CD4-positive, alpha-beta memory T cell (primary cell): ENCODE data around the gene DLK1. TPM values are rescaled to one million over a fixed set of nuclear protein-coding genes. Genes with fewer than 3 reads are reported as not detected.

Experiments used
- CTCF ChIA-PET: fragments of 350-600 bp; sonication (Branson Sonifier 250); formaldehyde crosslinking; loops from one replicate; lab custom pipeline; 2021; ENCODE audit warnings: inconsistent platforms; ENCODE audit not compliant: partially characterized antibody; lab: Charles Lee
- POLR2A ChIA-PET: fragments of 350-600 bp; sonication (Branson Sonifier 250); formaldehyde crosslinking; loops from one replicate; lab custom pipeline; 2021; ENCODE audit not compliant: partially characterized antibody; lab: Charles Lee
- DNase-seq, 5 donors: peaks; one replicate each; pipeline versions ENCODE4 v3.0.0 to v3.0.0-alpha.2; 2020 to 2022; ENCODE audit warnings: mixed read lengths in 1 of 5
- H3K27ac ChIP-seq: one replicate; pipeline ENCODE4 v1.7.0; 2013; ENCODE audit warnings: low read depth, low read length
- H3K27me3 ChIP-seq: 2 replicates; pipeline ENCODE4 v1.7.0; 2013; ENCODE audit warnings: mild to moderate bottlenecking, low read length, moderate library complexity; ENCODE audit not compliant: insufficient read depth
- H3K36me3 ChIP-seq: 2 replicates; pipeline ENCODE4 v1.7.0; 2013; ENCODE audit warnings: mild to moderate bottlenecking, low read length, moderate library complexity; ENCODE audit not compliant: insufficient read depth
- H3K4me1 ChIP-seq: 2 replicates; pipeline ENCODE4 v1.7.0; 2013; ENCODE audit warnings: mild to moderate bottlenecking, low read length, moderate library complexity; ENCODE audit not compliant: insufficient read depth
- H3K4me3 ChIP-seq, 2 donors: one replicate each; pipeline ENCODE4 v1.7.0; 2013; ENCODE audit warnings: low read length in 2 of 2, mild to moderate bottlenecking in 1 of 2
- H3K9me3 ChIP-seq, 2 donors: one replicate each; pipeline ENCODE4 v1.7.0; 2013; ENCODE audit warnings: low read length in 2 of 2, control low read depth in 1 of 2; ENCODE audit not compliant: control insufficient read depth in 1 of 2
- H3K27ac Mint-ChIP-seq, 7 donors: one replicate each; pipeline ENCODE4 v1.8.0; 2020 to 2021; ENCODE audit warnings: mixed read lengths in 7 of 7, mild to moderate bottlenecking in 6 of 7, inconsistent platforms in 3 of 7, moderate library complexity in 3 of 7
- H3K27me3 Mint-ChIP-seq, 2 donors: one replicate each; pipeline ENCODE4 v1.8.0; 2020 to 2021; ENCODE audit warnings: mixed read lengths in 2 of 2
- H3K36me3 Mint-ChIP-seq, 2 donors: one replicate each; pipeline ENCODE4 v1.8.0; 2020 to 2021; ENCODE audit warnings: mixed read lengths in 2 of 2, inconsistent platforms in 1 of 2, mild to moderate bottlenecking in 1 of 2
- H3K4me1 Mint-ChIP-seq, 4 donors: one replicate each; pipeline ENCODE4 v1.8.0; 2020 to 2021; ENCODE audit warnings: mixed read lengths in 4 of 4, mild to moderate bottlenecking in 1 of 4
- H3K4me3 Mint-ChIP-seq, 8 donors: one replicate each; pipeline ENCODE4 v1.8.0; 2020 to 2021; ENCODE audit warnings: mixed read lengths in 8 of 8, mild to moderate bottlenecking in 7 of 8, moderate library complexity in 6 of 8, inconsistent platforms in 3 of 8
- H3K9me3 Mint-ChIP-seq, 8 donors: one replicate each; pipeline ENCODE4 v1.8.0; 2020 to 2021; ENCODE audit warnings: mixed read lengths in 8 of 8, mild to moderate bottlenecking in 5 of 8, inconsistent platforms in 3 of 8, moderate library complexity in 1 of 8
- intact Hi-C: fragments of 100-400 bp; cut with micrococcal nuclease; formaldehyde crosslinking; loops from one replicate; pipeline ENCODE4 v1.15.1; 2023
- polyA plus RNA-seq, 2 donors: library from polyadenylated mRNA; unstranded; fragments of 300-500 nt; fragmentation: Illumina TruSeq; gene quantifications; one replicate each; pipeline ENCODE4 v1.2.3, GENCODE V29; 2021
- total RNA-seq, 2 experiments: library from RNA; stranded (reverse); gene quantifications; one replicate each; pipeline ENCODE4 v1.2.3, GENCODE V29; 2021

Gene DLK1
- total and polyA plus RNA-seq, 4 experiments from 2014 or later, result not detected

DNA sequence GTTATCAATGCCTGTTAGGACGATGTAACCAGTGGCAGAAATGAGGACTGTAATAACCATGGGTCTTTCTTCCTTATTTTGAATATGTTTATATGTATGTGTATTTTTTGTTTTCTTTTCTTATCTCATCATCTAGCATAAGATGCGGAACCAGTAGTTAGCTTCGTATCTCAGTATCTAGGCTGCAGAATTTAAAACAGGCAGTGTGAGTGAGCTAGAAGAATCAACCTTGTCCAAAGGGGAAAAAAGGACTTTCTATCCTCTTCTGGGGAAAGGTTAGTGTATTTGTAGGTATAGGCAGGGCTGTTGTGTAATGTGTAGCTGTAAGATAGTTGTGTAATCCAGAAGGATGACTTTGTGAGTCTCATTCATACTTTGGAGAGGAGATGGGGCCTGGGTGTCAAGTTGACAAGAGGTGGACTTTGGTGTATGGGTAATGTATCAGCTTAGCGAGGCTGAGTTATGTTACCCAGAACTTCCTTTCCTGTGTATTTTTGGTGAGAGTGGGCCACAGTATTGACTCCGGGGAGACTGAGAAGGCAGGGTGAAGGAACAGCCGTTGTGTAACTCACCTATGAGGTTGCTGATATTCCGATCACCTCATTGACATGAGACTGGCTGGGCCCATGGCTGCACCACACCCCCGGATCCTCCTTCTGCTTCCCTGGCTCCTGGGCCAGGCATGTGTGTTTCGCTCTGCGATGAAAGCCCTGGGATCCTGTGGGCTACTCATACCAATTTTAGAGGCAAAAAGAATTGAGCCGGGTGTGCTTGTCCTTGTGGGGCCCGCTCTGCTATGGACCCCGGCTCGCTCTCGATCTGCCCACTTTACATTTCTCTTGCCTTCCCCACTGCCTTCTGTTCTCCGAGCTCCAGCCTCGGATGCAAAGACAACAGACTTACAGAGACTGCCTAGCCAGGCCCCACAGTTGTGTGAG lies 24.3 kb downstream of the DLK1 start:
- Mint-ChIP-seq H3K9me3 (no peaks in the 10 kb centered on the region), H3K4me3 (no peak overlapping the region), H3K4me1 (no peaks in the 10 kb centered on the region), H3K36me3 (no peaks in the 10 kb centered on the region), H3K27ac (no peak overlapping the region), H3K27me3 (peaks cover 13 to 24% of the 10 kb centered on the region in 2 donors)
- no peaks in the 10 kb centered on the region for H3K4me1 ChIP-seq
- no peak for DNase-seq
- H3K9me3 ChIP-seq, result no peaks in the 10 kb centered on the region
- POLR2A ChIA-PET, result no interaction called here
- H3K27me3 ChIP-seq, result no peaks in the 10 kb centered on the region
- no peak overlapping the region for H3K27ac ChIP-seq
- H3K36me3 ChIP-seq, result no peaks in the 10 kb centered on the region
- intact Hi-C loops, result no loop called here
- CTCF ChIA-PET, result no interaction called here
- H3K4me3 ChIP-seq, result no peak overlapping the region

- Histone ChIP-seq H3K4me1 (no peaks in the 10 kb centered on the region), H3K36me3 (no peaks in the 10 kb centered on the region), H3K27me3 (no peaks in the 10 kb centered on the region), H3K9me3 (no peaks in the 10 kb centered on the region), H3K4me3 (no peak overlapping the region), H3K27ac (no peak overlapping the region)
- no peak overlapping the region for H3K27ac Mint-ChIP-seq
- no peaks in the 10 kb centered on the region for H3K4me1 Mint-ChIP-seq
- intact Hi-C loops, result no loop called here
- CTCF ChIA-PET, result no interaction called here
- H3K36me3 Mint-ChIP-seq, result no peaks in the 10 kb centered on the region
- POLR2A ChIA-PET, result no interaction called here
- H3K9me3 Mint-ChIP-seq, result no peaks in the 10 kb centered on the region
- H3K27me3 Mint-ChIP-seq, result peaks cover 13 to 24% of the 10 kb centered on the region in 2 donors
- no peak for DNase-seq
- H3K4me3 Mint-ChIP-seq, result no peak overlapping the region
Observed at GRCh38 chr14:100754020-100754419, 27.3 kb downstream of the DLK1 start.

DNA sequence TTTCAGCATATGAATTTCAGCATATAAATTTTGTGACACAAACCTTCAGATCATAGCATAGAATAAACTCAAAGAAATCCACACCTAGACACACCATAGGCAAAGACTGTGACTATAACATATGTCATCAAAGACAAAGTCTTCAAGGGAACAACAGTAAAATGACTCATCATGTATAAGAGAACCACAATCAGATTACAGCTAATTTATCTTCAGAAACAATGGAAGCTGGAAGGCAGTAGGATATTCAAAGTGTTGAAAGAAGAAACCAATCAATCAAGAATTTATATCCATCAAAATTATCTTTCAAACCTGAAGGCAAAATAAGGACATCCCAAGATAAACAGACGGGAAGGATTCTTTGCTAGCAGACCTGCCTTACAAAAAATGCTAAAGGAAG lies 29.0 kb downstream of the DLK1 start:
- POLR2A ChIA-PET, result no interaction called here

DNA sequence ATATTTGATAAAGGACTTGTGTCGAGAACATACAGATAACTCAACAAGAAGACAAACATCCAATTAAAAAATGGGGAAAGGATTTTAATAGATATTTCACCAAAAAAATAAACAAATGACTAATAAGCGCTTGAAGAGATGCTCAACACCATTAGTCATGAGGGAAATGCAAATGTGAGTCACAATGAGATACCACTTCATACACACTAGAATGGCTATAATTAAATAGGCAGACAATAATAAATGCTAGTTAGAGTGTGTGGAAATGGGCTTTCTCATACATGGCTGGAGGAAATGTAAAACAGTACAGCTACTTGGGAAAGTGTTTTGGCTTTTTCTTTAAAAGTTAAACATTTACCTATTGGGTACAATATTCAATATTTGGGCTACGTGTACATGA lies 34.8 kb downstream of the DLK1 start:
- Mint-ChIP-seq H3K4me3 (no peak overlapping the region), H3K4me1 (no peaks in the 10 kb centered on the region), H3K36me3 (no peaks in the 10 kb centered on the region), H3K9me3 (no peaks in the 10 kb centered on the region), H3K27ac (no peak overlapping the region), H3K27me3 (peaks cover 2 to 3% of the 10 kb centered on the region in 2 donors)
- intact Hi-C loops, result no loop called here
- POLR2A ChIA-PET, result interaction anchor here (0.6 kb wide), 1 partner anchor 773 kb away, joined by 3 read pairs; no protein-coding TSS in a partner anchor
- Histone ChIP-seq H3K27me3 (no peaks in the 10 kb centered on the region), H3K27ac (no peak overlapping the region), H3K4me3 (no peak overlapping the region), H3K9me3 (no peaks in the 10 kb centered on the region), H3K36me3 (no peaks in the 10 kb centered on the region), H3K4me1 (no peaks in the 10 kb centered on the region)
- CTCF ChIA-PET, result no interaction called here
- DNase-seq, result no peak

More for the DNA sequence above, 29.0 kb downstream of the DLK1 start:
- Histone ChIP-seq H3K27ac (no peak overlapping the region), H3K36me3 (no peaks in the 10 kb centered on the region), H3K9me3 (no peaks in the 10 kb centered on the region), H3K27me3 (no peaks in the 10 kb centered on the region), H3K4me1 (no peaks in the 10 kb centered on the region), H3K4me3 (no peak overlapping the region)
- Mint-ChIP-seq H3K4me3 (no peak overlapping the region), H3K27me3 (peaks cover 11 to 24% of the 10 kb centered on the region in 2 donors), H3K4me1 (no peaks in the 10 kb centered on the region), H3K36me3 (no peaks in the 10 kb centered on the region), H3K9me3 (no peaks in the 10 kb centered on the region), H3K27ac (no peak overlapping the region)
- DNase-seq, result no peak
- CTCF ChIA-PET, result no interaction called here
- intact Hi-C loops, result no loop called here

DNA sequence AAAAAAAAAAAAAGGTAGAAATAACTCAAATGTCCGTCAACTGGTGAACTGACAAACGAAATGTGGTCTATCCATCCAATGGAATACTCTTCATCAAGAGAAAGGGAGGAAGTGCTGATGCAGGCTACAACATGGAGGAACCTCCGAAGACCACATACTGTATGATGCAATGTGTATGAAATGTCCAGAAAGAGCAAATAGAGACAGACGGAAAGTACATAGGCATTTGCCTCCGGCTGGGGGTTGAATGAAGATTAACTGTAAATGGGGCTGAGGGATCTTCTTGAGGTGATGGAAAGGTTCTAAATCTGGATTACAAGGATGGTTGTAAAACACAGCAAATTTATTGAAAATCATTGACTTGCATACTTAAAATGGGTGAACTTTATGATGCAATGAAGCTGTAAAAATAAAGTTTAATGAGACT lies 35.4 kb downstream of the DLK1 start:
- no peaks in the 10 kb centered on the region for H3K9me3 Mint-ChIP-seq
- CTCF ChIA-PET, result no interaction called here
- H3K27ac ChIP-seq, result no peak overlapping the region

GRCh38 chr14:100762901-100763300 lies 36.2 kb downstream of the DLK1 start:
- Mint-ChIP-seq H3K27me3 (peaks cover 2 to 3% of the 10 kb centered on the region in 2 donors), H3K4me1 (no peaks in the 10 kb centered on the region), H3K9me3 (no peaks in the 10 kb centered on the region), H3K4me3 (no peak overlapping the region), H3K27ac (no peak overlapping the region), H3K36me3 (no peaks in the 10 kb centered on the region)
- Histone ChIP-seq H3K27me3 (no peaks in the 10 kb centered on the region), H3K36me3 (no peaks in the 10 kb centered on the region), H3K4me1 (no peaks in the 10 kb centered on the region), H3K9me3 (no peaks in the 10 kb centered on the region), H3K27ac (no peak overlapping the region), H3K4me3 (no peak overlapping the region)
- no peak for DNase-seq
- POLR2A ChIA-PET, result no interaction called here
- intact Hi-C loops, result no loop called here
- CTCF ChIA-PET, result no interaction called here

More for the DNA sequence above, 35.4 kb downstream of the DLK1 start:
- peaks cover 2 to 3% of the 10 kb centered on the region in 2 donors for H3K27me3 Mint-ChIP-seq
- H3K36me3 ChIP-seq, result no peaks in the 10 kb centered on the region
- no peaks in the 10 kb centered on the region for H3K9me3 ChIP-seq
- DNase-seq, result no peak
- H3K36me3 Mint-ChIP-seq, result no peaks in the 10 kb centered on the region
- no peaks in the 10 kb centered on the region for H3K4me1 ChIP-seq
- no peak overlapping the region for H3K4me3 Mint-ChIP-seq
- no peaks in the 10 kb centered on the region for H3K27me3 ChIP-seq
- H3K4me1 Mint-ChIP-seq, result no peaks in the 10 kb centered on the region
- POLR2A ChIA-PET, result interaction anchor here (0.6 kb wide), 1 partner anchor 772 kb away, joined by 3 read pairs; no protein-coding TSS in a partner anchor
- intact Hi-C loops, result no loop called here
- H3K27ac Mint-ChIP-seq, result no peak overlapping the region
- H3K4me3 ChIP-seq, result no peak overlapping the region

- Histone ChIP-seq H3K9me3 (no peaks in the 10 kb centered on the region), H3K4me3 (no peak overlapping the region), H3K27me3 (no peaks in the 10 kb centered on the region), H3K27ac (no peak overlapping the region), H3K36me3 (no peaks in the 10 kb centered on the region), H3K4me1 (no peaks in the 10 kb centered on the region)
- POLR2A ChIA-PET, result no interaction called here
- H3K27ac Mint-ChIP-seq, result no peak overlapping the region
- no peaks in the 10 kb centered on the region for H3K9me3 Mint-ChIP-seq
- no peaks in the 10 kb centered on the region for H3K4me1 Mint-ChIP-seq
- H3K27me3 Mint-ChIP-seq, result peaks cover 2 to 3% of the 10 kb centered on the region in 2 donors
- no peak for DNase-seq
- no peak overlapping the region for H3K4me3 Mint-ChIP-seq
- no peaks in the 10 kb centered on the region for H3K36me3 Mint-ChIP-seq
- intact Hi-C loops, result no loop called here
- CTCF ChIA-PET, result no interaction called here
Observed at GRCh38 chr14:100764471-100765115, 37.9 kb downstream of the DLK1 start.
